Fibroblast of lung (primary cell): ENCODE data around the gene ACAD8. TPM values are rescaled to one million over a fixed set of nuclear protein-coding genes. Genes with fewer than 3 reads are reported as not detected.

ENCODE experiments used
- DNase-seq, 2 donors: peaks; one replicate each; pipeline versions ENCODE4 v3.0.0 to v3.0.0-alpha.2; 2010; ENCODE audit warnings: low read depth in 2 of 2
- H2AFZ ChIP-seq: 2 replicates; pipeline ENCODE4 v1.5.1; 2012; ENCODE audit warnings: low read length, control low read depth, inconsistent platforms
- H3K27ac ChIP-seq: 2 replicates; pipeline ENCODE4 v1.5.1; 2011; ENCODE audit warnings: low read length, control low read depth; ENCODE audit not compliant: insufficient read depth
- H3K27me3 ChIP-seq: 2 replicates; pipeline ENCODE4 v1.5.1; 2011; ENCODE audit warnings: mild to moderate bottlenecking, low read length; ENCODE audit not compliant: control insufficient read depth, insufficient read depth
- H3K36me3 ChIP-seq: 2 replicates; pipeline ENCODE4 v1.5.1; 2011; ENCODE audit warnings: low read length; ENCODE audit not compliant: control insufficient read depth, insufficient read depth
- H3K4me1 ChIP-seq: 2 replicates; pipeline ENCODE4 v1.5.1; 2011; ENCODE audit warnings: low read length; ENCODE audit not compliant: control insufficient read depth, insufficient read depth; ENCODE audit errors: extremely low read depth
- H3K4me2 ChIP-seq: 2 replicates; pipeline ENCODE4 v1.5.1; 2011; ENCODE audit warnings: low read length, control low read depth; ENCODE audit not compliant: insufficient read depth; ENCODE audit errors: extremely low read depth
- H3K4me3 ChIP-seq, 4 experiments: fragments of 200-600 bp in 1 of 4; sonication (generic) in 1 of 4; replicated peaks in 1 of 4; 2 replicates each; pipeline ENCODE4 v1.5.1; 2011 to 2016; ENCODE audit warnings: low read length in 4 of 4, low read depth in 3 of 4, mild to moderate bottlenecking in 3 of 4, control low read depth in 2 of 4, inconsistent platforms in 1 of 4, mixed read lengths in 1 of 4; ENCODE audit not compliant: insufficient read depth in 1 of 4; ENCODE audit errors: control extremely low read depth in 1 of 4
- H3K79me2 ChIP-seq: 2 replicates; pipeline ENCODE4 v1.5.1; 2012; ENCODE audit warnings: mild to moderate bottlenecking, low read length, inconsistent platforms; ENCODE audit not compliant: control insufficient read depth, insufficient read depth
- H3K9ac ChIP-seq: 2 replicates; pipeline ENCODE4 v1.5.1; 2011; ENCODE audit warnings: mild to moderate bottlenecking, low read length, control low read depth; ENCODE audit not compliant: insufficient read depth
- H3K9me3 ChIP-seq: 2 replicates; pipeline ENCODE4 v1.5.1; 2012; ENCODE audit warnings: low read depth, low read length; ENCODE audit not compliant: control insufficient read depth, insufficient read depth
- H4K20me1 ChIP-seq: 2 replicates; pipeline ENCODE4 v1.5.1; 2011; ENCODE audit warnings: low read length; ENCODE audit not compliant: control insufficient read depth, insufficient read depth; ENCODE audit errors: extremely low read depth
- CTCF ChIP-seq, 2 donors: IDR thresholded peaks in 1 of 2; conservative IDR thresholded peaks in 1 of 2; 1 replicate in 1 of 2; 2 replicates in 1 of 2; pipeline ENCODE4 v1.5.1; 2011 to 2012; ENCODE audit warnings: low read length in 2 of 2, control low read depth in 1 of 2, inconsistent platforms in 1 of 2, low read depth in 1 of 2, mild to moderate bottlenecking in 1 of 2
- EZH2 ChIP-seq: IDR thresholded peaks from 2 replicates; pipeline ENCODE4 v1.5.1; 2012; ENCODE audit warnings: low read length, control low read depth, mild to moderate bottlenecking; ENCODE audit errors: missing control alignments
- polyA plus RNA-seq, 2 donors: library from polyadenylated mRNA; depleted of rRNA in 1 of 2; stranded (reverse) in 1 of 2; unstranded in 1 of 2; fragments of >200 nt; gene quantifications; 2 replicates each; pipeline ENCODE4 v1.2.1, GENCODE V29; 2011 to 2012; ENCODE audit warnings: missing spikeins in 1 of 2
- total RNA-seq: library from RNA; depleted of rRNA; stranded (reverse); fragments of >200 nt; gene quantifications from 2 replicates; pipeline ENCODE4 v1.2.1, GENCODE V29; 2014

The ACAD8 gene
- total and polyA plus RNA-seq, 2 donors (not counting 1 experiment from before 2014, with no cell fraction given): 16.8 to 19.6 TPM

GRCh38 chr11:134272381-134273316 lies 19.3 kb downstream of the ACAD8 start:
- TF ChIP-seq EZH2 (no peak), CTCF (conservative IDR thresholded peaks at IDR 0.05 in 1 of 2, IDR thresholded peaks at IDR 0.05 in 1 of 2; ENCODE audit: low read depth in 1 of 2, low read length in 2 of 2) (no peak)
- Histone ChIP-seq H3K27ac (no peak overlapping the region), H3K9ac (no peak overlapping the region), H3K9me3 (no peaks in the 10 kb centered on the region), H3K36me3 (no peaks in the 10 kb centered on the region), H3K4me2 (no peak overlapping the region), H3K79me2 (no peaks in the 10 kb centered on the region), H4K20me1 (no peaks in the 10 kb centered on the region), H3K4me3 (no peak overlapping the region), H2AFZ (no peak overlapping the region), H3K4me1 (no peaks in the 10 kb centered on the region), H3K27me3 (peaks cover 43% of the 10 kb centered on the region)
- peak in 1 of 2 donors; percentile 83 for DNase-seq

- Histone ChIP-seq H3K27me3 (peaks cover 49% of the 10 kb centered on the region), H3K9me3 (no peaks in the 10 kb centered on the region), H3K9ac (no peak overlapping the region), H3K27ac (no peak overlapping the region), H3K4me3 (no peak overlapping the region), H2AFZ (no peak overlapping the region), H3K4me1 (no peaks in the 10 kb centered on the region), H3K36me3 (no peaks in the 10 kb centered on the region), H3K79me2 (no peaks in the 10 kb centered on the region), H4K20me1 (no peaks in the 10 kb centered on the region), H3K4me2 (no peak overlapping the region)
- no peak for DNase-seq
- no peak for TF ChIP-seq CTCF (conservative IDR thresholded peaks at IDR 0.05 in 1 of 2, IDR thresholded peaks at IDR 0.05 in 1 of 2; ENCODE audit: low read depth in 1 of 2, low read length in 2 of 2)
- no peak for TF ChIP-seq EZH2
Observed at GRCh38 chr11:134273317-134273712, 19.9 kb downstream of the ACAD8 start.

- peaks cover 52% of the 10 kb centered on the region for H3K27me3 ChIP-seq
- no peaks in the 10 kb centered on the region for H3K79me2 ChIP-seq
- no peak overlapping the region for H2AFZ ChIP-seq
- no peak overlapping the region for H3K27ac ChIP-seq
- H3K4me1 ChIP-seq: no peaks in the 10 kb centered on the region
- no peak overlapping the region for H3K4me3 ChIP-seq
- H3K4me2 ChIP-seq: peak overlapping the region; percentile 11
- H3K36me3 ChIP-seq: no peaks in the 10 kb centered on the region
- no peak for DNase-seq
- H4K20me1 ChIP-seq: no peaks in the 10 kb centered on the region
- no peaks in the 10 kb centered on the region for H3K9me3 ChIP-seq
- no peak for TF ChIP-seq CTCF (conservative IDR thresholded peaks at IDR 0.05 in 1 of 2, IDR thresholded peaks at IDR 0.05 in 1 of 2; ENCODE audit: low read depth in 1 of 2, low read length in 2 of 2)
- TF ChIP-seq EZH2: no peak
- H3K9ac ChIP-seq: no peak overlapping the region
Observed at GRCh38 chr11:134275188-134275533, 21.8 kb downstream of the ACAD8 start.
